Erythroblast (primary cell): Measurements from ENCODE around the gene UBE2G2.

Experiments
- GATA1 ChIP-seq: IDR thresholded peaks from 2 replicates; pipeline ENCODE4 v1.6.1; 2011; ENCODE audit warnings: low read depth, mild to moderate bottlenecking, control low read depth, low read length, moderate library complexity
- POLR2A ChIP-seq: IDR thresholded peaks from 2 replicates; pipeline ENCODE4 v1.6.1; 2011; ENCODE audit warnings: mild to moderate bottlenecking, low read length

GRCh38 chr21:44833663-44834062, 32.0 kb upstream of the UBE2G2 start:
- TF ChIP-seq POLR2A (no peak), GATA1 (no peak)
